Retinal pigment epithelial cell (primary cell): ENCODE measurements around the gene ST7.
"Not testable (repeated sequence)": the region's sequence is repeated elsewhere in the genome, so short reads cannot be mapped to it uniquely, and the experiment has no call there.

Source experiments
- DNase-seq: peaks from one replicate; pipeline ENCODE4 v3.0.0-alpha.2; 2010; ENCODE audit warnings: low read depth
- H3K4me3 ChIP-seq: 2 replicates; pipeline ENCODE4 v1.5.1; 2011; ENCODE audit warnings: mild to moderate bottlenecking, low read length, control low read depth, moderate library complexity
- CTCF ChIP-seq: conservative IDR thresholded peaks from 2 replicates; pipeline ENCODE4 v1.5.1; 2011; ENCODE audit warnings: low read depth, low read length, control low read depth, inconsistent platforms

ST7 gene

GRCh38 chr7:117238472-117238871, 285.2 kb downstream of the ST7 start:
- no peak overlapping the region for H3K4me3 ChIP-seq
- no peak for TF ChIP-seq CTCF
- DNase-seq, result no peak

- no peak for TF ChIP-seq CTCF
- no peak for DNase-seq
- no peak overlapping the region for H3K4me3 ChIP-seq
Measured at GRCh38 chr7:117238937-117239336, 285.6 kb downstream of the ST7 start.

- no peak for TF ChIP-seq CTCF
- no peak for DNase-seq
- H3K4me3 ChIP-seq, result no peak overlapping the region
Measured at GRCh38 chr7:117241088-117241487, 287.8 kb downstream of the ST7 start.

GRCh38 chr7:117243390-117243789, 290.1 kb downstream of the ST7 start:
- no peak for TF ChIP-seq CTCF
- no peak overlapping the region for H3K4me3 ChIP-seq
- no peak for DNase-seq

- H3K4me3 ChIP-seq, DNase-seq: not testable (repeated sequence)
Measured at GRCh38 chr7:117245703-117246102, 292.4 kb downstream of the ST7 start.

- no peak for DNase-seq
- no peak for TF ChIP-seq CTCF
- no peak overlapping the region for H3K4me3 ChIP-seq
Measured at GRCh38 chr7:117247809-117248208, 294.5 kb downstream of the ST7 start.

GRCh38 chr7:117248829-117249228, 295.5 kb downstream of the ST7 start:
- no peak overlapping the region for H3K4me3 ChIP-seq
- no peak for DNase-seq
- no peak for TF ChIP-seq CTCF

- no peak overlapping the region for H3K4me3 ChIP-seq
- TF ChIP-seq CTCF, result no peak
- DNase-seq, result no peak
Measured at GRCh38 chr7:117249696-117250095, 296.4 kb downstream of the ST7 start.
